HS-27A (cell line): ENCODE data around the gene KLHL6.
"Not testable (repeated sequence)": the region's sequence is repeated elsewhere in the genome, so short reads cannot be mapped to it uniquely, and the experiment has no call there.

Experiments
- DNase-seq: peaks from one replicate; pipeline ENCODE4 v3.0.0-alpha.2; 2012; ENCODE audit warnings: low read depth, missing footprints

Gene KLHL6, protein sequence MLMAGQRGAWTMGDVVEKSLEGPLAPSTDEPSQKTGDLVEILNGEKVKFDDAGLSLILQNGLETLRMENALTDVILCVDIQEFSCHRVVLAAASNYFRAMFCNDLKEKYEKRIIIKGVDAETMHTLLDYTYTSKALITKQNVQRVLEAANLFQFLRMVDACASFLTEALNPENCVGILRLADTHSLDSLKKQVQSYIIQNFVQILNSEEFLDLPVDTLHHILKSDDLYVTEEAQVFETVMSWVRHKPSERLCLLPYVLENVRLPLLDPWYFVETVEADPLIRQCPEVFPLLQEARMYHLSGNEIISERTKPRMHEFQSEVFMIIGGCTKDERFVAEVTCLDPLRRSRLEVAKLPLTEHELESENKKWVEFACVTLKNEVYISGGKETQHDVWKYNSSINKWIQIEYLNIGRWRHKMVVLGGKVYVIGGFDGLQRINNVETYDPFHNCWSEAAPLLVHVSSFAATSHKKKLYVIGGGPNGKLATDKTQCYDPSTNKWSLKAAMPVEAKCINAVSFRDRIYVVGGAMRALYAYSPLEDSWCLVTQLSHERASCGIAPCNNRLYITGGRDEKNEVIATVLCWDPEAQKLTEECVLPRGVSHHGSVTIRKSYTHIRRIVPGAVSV

DNA sequence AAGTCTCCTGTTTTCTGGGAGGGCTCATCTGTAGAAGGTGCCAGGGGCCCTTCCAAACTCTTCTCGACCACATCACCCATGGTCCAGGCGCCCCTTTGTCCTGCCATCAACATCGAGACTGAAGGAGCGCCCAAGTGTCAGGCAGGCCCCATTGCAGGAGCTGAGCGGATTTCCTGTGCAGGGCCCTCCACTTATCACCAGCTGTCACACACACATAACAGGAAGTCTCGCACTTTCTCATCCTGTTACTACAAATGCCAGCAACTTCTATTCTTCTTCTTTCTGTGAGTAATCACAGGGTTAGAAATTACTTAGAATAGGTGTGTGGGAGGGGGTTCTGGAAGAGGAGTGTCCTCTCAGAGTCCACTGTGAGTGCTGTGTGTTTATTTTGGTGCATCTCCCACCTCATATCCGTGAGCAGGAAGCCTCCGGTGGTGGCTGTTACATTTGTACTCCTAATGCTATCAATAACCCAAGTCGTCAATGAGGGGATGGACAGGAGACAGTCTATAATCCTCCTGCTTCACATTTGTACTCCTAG is at the start of gene KLHL6:
Gene KLHL6, minus strand, starts transcription at position 166 of the 541 bp plus-strand sequence. Its CDS starts 53 bp downstream, at position 113.
- DNase-seq, result no peak

GRCh38 chr3:183597959-183598358 is 42.5 kb upstream of the KLHL6 start:
- DNase-seq, result no peak

- DNase-seq, result no peak
These were observed 39.1 kb upstream of the KLHL6 start for GRCh38 chr3:183594636-183595035.

DNA sequence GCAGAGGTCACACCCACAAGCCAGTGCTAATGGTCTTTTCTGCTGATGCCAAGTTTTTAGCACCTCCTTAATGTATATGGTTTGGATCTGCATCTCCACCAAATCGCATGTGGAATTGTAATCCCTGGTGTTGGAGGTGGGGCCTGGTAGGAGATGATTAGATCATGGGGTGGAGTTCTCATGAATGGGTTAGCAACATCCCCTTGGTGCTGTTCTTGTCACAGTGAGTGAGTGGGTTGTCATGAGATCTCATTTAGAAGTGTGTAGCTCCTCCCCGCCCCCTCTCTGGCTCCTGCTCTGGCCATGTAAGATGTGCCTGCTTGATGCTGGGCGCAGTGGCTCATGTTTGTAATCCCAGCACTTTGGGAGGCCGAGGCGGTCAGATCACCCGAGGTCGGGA is 37.3 kb upstream of the KLHL6 start:
- no peak for DNase-seq

DNA sequence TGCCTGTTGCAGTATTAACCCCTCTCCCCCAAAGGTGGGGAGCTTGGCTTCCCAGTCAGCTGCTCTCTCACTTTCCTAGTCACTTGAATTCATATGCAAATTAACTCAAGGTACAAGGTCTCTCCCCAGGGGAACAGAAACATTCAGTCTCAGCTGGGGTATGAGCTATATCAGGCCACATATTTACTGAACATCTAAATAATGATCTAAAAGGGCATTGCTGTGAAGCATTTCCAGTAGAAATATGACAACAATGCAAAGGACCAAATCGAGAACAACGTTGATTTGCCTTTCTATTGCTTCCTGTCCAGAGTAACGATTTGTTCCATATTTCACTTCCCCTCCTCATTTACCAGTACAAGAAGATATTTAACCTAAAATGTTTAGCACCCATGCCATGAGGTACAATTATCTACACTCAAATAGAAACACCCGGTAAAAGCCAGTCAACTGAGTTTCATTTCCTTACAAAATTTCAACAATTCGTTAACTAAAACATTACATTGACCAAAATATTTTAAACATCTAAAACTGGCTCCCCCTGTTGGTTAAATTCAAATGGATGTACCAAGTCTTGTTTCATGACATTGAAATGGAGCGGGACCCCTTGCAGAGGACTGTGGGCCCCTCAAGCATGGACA is 36.5 kb upstream of the KLHL6 start:
- DNase-seq, result no peak

DNA sequence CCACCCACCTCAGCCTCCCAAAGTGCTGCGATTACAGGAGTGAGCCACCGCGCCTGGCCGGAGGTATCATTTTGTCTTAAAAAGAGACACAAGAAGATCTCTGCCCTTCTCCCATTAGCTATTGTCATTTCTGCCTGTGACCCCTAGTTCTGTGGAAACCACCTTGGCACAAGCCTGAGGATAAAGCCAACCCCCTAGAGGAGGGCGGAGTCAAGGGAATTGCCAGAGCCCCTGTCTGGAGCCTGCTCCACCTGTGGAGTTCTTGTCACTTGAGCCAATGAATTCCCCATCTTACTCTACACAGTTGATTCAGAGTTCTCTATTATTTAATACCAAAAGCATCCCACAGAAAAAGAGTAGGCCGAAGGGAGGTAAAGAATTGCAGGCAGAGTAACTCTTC is 34.9 kb upstream of the KLHL6 start:
- DNase-seq, result no peak

GRCh38 chr3:183587336-183587735 is 31.8 kb upstream of the KLHL6 start:
- no peak for DNase-seq

- no peak for DNase-seq
These were observed 31.0 kb upstream of the KLHL6 start for GRCh38 chr3:183586477-183586876.

GRCh38 chr3:183584914-183585280 is 29.4 kb upstream of the KLHL6 start:
- no peak for DNase-seq

DNA sequence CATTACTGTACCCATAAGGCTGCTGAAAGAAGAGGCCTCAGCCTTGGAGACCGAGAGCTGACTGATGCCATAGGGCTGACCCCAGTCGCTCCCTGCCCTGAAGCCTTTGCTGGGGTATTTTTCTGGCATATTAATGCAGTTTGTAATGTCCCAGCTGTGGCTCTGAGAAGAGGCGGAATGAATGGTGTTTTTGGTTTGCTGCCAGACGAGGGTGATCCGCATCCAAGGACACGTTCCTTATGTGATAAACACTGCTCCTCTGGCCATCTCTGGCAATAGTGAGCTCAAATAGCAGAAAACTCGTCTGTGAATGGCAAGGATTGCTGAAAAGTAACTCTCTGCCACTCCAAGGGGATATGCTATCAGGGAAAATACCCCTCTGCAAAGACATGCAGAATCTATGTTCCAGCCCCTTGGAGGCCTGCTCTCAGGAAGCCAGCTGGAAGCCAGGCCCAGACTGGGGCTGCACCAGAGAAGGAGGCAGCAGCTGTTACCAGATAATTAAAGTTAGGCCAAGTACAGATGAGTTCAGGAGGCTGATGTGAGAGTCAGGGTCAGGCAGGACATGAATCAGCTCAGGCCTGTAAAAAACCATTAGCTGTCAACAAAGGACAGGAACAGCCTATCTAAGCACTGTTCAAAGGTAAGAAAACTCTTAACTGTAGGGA is 28.9 kb upstream of the KLHL6 start:
- DNase-seq, result no peak

- DNase-seq, result no peak
These were observed 28.1 kb upstream of the KLHL6 start for GRCh38 chr3:183583331-183584245.

GRCh38 chr3:183582161-183582560 is 26.7 kb upstream of the KLHL6 start:
- no peak for DNase-seq

GRCh38 chr3:183581496-183582155 is 26.1 kb upstream of the KLHL6 start:
- no peak for DNase-seq

- no peak for DNase-seq
These were observed 24.7 kb upstream of the KLHL6 start for GRCh38 chr3:183579967-183580900.

GRCh38 chr3:183578179-183578578 is 22.7 kb upstream of the KLHL6 start:
- DNase-seq, result no peak

- no peak for DNase-seq
These were observed 21.8 kb upstream of the KLHL6 start for GRCh38 chr3:183577346-183577745.

- no peak for DNase-seq
These were observed 21.1 kb upstream of the KLHL6 start for GRCh38 chr3:183576487-183577107.

- DNase-seq, result no peak
These were observed 17.4 kb upstream of the KLHL6 start for GRCh38 chr3:183572935-183573334.

DNA sequence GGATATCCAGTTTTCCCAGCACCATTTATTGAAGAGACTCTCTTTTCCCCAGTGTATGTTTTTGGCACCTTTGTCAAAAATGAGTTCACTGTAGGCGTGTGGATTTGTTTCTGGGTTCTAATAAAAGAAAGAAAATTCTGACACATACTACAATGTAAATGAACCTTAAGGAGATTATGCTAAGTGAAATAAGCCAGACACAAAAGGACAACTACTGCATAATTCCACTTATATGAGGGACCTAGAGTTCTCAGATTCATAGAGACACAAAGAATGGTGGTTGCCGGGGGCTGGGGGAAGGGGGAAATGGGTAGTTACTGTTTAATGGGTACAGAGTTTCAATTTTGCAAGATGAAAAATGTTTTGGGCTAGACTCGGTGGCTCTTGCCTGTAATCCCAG is 14.7 kb upstream of the KLHL6 start:
- not testable (repeated sequence) for DNase-seq
